Stimulated activated CD8-positive, alpha-beta memory T cell treated with anti-CD3 and anti-CD28 coated beads, Interleukin-15, amount 100 ng/mL, for 24 hours (primary cell): ENCODE results near the gene HOXC10.

ENCODE experiments used
- DNase-seq: peaks from one replicate; pipeline ENCODE4 v3.0.0-alpha.2; 2020; ENCODE audit warnings: low read depth

The HOXC10 gene

GRCh38 chr12:53984901-53985691 is at the start of gene HOXC10:
HOXC10 (plus strand) TSS chr12:53985146; CDS start chr12:53985260, 114 bp downstream.
- DNase-seq = peak; percentile 65

- DNase-seq = no peak
Measured at GRCh38 chr12:53935383-53936341, 49.3 kb upstream of the HOXC10 start.

- DNase-seq = no peak
Measured at GRCh38 chr12:53937099-53937498, 47.8 kb upstream of the HOXC10 start.

- DNase-seq = no peak
Measured at GRCh38 chr12:53937596-53938325, 47.2 kb upstream of the HOXC10 start.

- no peak for DNase-seq
Measured at GRCh38 chr12:53938326-53939140, 46.4 kb upstream of the HOXC10 start, which contains the start of gene HOXC13. HOXC13 (plus strand) TSS chr12:53938831; CDS start chr12:53938907, 76 bp downstream.

GRCh38 chr12:53939141-53940108 is 45.5 kb upstream of the HOXC10 start:
- DNase-seq = no peak

- no peak for DNase-seq
Measured at GRCh38 chr12:53940443-53941014, 44.4 kb upstream of the HOXC10 start.

- DNase-seq = no peak
Measured at GRCh38 chr12:53941187-53941586, 43.8 kb upstream of the HOXC10 start.

GRCh38 chr12:53941750-53942149 is 43.2 kb upstream of the HOXC10 start:
- DNase-seq = no peak

GRCh38 chr12:53942467-53942997 is 42.4 kb upstream of the HOXC10 start:
- DNase-seq = no peak

GRCh38 chr12:53944209-53944608 is 40.7 kb upstream of the HOXC10 start:
- no peak for DNase-seq

GRCh38 chr12:53944907-53945847 is 39.8 kb upstream of the HOXC10 start:
- DNase-seq = no peak

- DNase-seq = no peak
Measured at GRCh38 chr12:53947743-53948142, 37.2 kb upstream of the HOXC10 start.

- no peak for DNase-seq
Measured at GRCh38 chr12:53948650-53949593, 36.0 kb upstream of the HOXC10 start.

GRCh38 chr12:53949631-53950436 is 35.1 kb upstream of the HOXC10 start:
- no peak for DNase-seq

GRCh38 chr12:53950437-53950773 is 34.5 kb upstream of the HOXC10 start:
- no peak for DNase-seq
